ENCODE data around the gene SMARCC2. TPM values are rescaled to one million over a fixed set of nuclear protein-coding genes. Genes with fewer than 3 reads are reported as not detected.

Gene SMARCC2
- total RNA-seq, 2 donors from 2014 or later = 46.2 to 50.8 TPM

DNA sequence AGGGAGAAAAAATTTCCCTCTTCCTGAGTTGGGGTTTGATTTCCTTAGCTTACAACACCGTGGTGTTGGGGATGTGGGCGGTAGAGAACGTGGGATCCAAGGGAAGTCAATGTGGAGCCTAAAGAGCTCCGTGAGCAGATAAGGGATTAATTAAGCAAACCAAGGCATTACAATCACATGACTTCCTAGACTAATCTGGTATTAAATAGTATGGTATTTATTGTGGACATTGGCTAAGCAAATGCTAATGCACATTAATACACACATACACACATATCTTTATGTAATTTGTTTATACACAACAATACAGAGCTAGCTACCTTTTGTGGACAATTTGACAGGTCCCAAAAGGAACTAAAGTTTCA lies 33.2 kb upstream of the SMARCC2 start:
- H3K4me3 ChIP-seq = peak overlapping the region; percentile 9 to 66
- TF ChIP-seq POLR2A (IDR thresholded peaks at IDR 0.05) = no peak
- peak in 1 of 7 experiments; percentile 3 for TF ChIP-seq CTCF (IDR thresholded peaks at IDR 0.05)
- H3K27me3 ChIP-seq = no peaks in the 10 kb centered on the region
- ATAC-seq (no peak), DNase-seq (no peak)
- H3K9me3 ChIP-seq = no peaks in the 10 kb centered on the region
- H3K36me3 ChIP-seq (replicated peaks in 1 of 2; ENCODE audit: insufficient read depth in 1 of 2, low read depth in 2 of 2) = no peaks in the 10 kb centered on the region
- peak overlapping the region; percentile 96 to 98 (median 98) for H3K27ac ChIP-seq
- intact Hi-C loops (cut with DNase I) = no loop called here
- H3K4me1 ChIP-seq = peaks cover 45% of the 10 kb centered on the region
- 8 to 11% methylated on average over 4 of the region's 4 CpGs for WGBS, 2 donors

DNA sequence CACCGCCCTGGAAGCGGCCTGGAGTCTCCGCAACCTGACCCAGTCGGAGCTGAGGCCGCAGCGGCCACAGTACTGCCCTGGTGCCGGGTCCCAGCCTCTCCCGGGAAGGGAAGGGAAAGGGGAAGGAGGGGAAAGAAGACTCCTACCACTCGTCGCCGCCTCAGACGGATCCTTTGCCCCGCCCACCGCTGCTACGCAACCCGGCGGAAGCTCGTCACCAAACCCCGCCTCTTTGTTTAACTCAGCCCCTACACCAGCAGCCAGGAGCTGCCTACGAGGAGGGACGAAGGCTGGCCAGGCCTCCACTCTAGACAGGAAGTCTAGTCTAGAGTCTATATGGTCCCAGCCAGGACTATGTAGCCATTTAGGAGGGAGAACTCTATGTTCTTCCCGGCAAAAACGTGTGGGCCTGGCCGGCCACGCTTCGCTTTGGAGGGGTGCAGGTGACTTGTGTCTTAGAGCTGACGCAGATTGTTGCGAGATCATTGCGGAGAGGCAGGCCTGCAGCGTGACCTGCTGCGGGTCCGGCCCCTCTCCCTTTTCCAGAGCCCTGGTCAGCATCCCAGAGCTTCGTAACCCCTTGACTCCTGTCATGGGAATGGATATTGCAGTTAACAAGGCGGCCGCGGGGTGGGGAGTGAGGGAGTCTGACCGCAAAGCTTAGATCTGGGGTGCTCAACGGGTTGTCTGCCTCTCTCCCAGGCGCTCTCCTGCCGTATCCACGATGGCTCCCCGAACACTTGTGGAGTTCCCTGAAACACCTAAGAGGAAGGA lies 32.7 kb upstream of the SMARCC2 start, which contains the start of gene RNF41:
TSS of gene RNF41 (minus strand) at position 166 of the 774 bp plus-strand sequence. CDS start 7,875 bp downstream, outside the sequence.
- intact Hi-C loops (cut with DNase I) = no loop called here
- 0 to 1% methylated on average over 11 to 42 of the region's 42 CpGs for WGBS, 2 donors

GRCh38 chr12:56221232-56221756 lies 32.0 kb upstream of the SMARCC2 start:
- peak overlapping the region; percentile 96 to 98 (median 98) for H3K27ac ChIP-seq
- WGBS, 2 donors = 0 to 1% methylated on average over 20 to 21 of the region's 21 CpGs
- peak overlapping the region; percentile 52 to 66 for H3K4me3 ChIP-seq
- ATAC-seq (no peak), DNase-seq (peak; percentile 58 to 67 (median 62))
- no peaks in the 10 kb centered on the region for H3K36me3 ChIP-seq (replicated peaks in 1 of 2; ENCODE audit: insufficient read depth in 1 of 2, low read depth in 2 of 2)
- intact Hi-C loops (cut with DNase I) = no loop called here
- H3K9me3 ChIP-seq = no peaks in the 10 kb centered on the region
- peaks cover 49% of the 10 kb centered on the region for H3K4me1 ChIP-seq
- TF ChIP-seq POLR2A (IDR thresholded peaks at IDR 0.05) (no peak), CTCF (IDR thresholded peaks at IDR 0.05) (no peak)
- H3K27me3 ChIP-seq = no peaks in the 10 kb centered on the region

More for the DNA sequence above, 32.7 kb upstream of the SMARCC2 start, which contains the start of gene RNF41:
- Histone ChIP-seq H3K4me3 (peak within 1 kb of the TSS; percentile 52 to 66), H3K27me3 (no peaks in the 10 kb centered on the region), H3K9me3 (no peaks in the 10 kb centered on the region), H3K4me1 (peaks cover 45% of the 10 kb centered on the region), H3K27ac (peak within 1 kb of the TSS; percentile 96 to 98 (median 98)), H3K36me3 (replicated peaks in 1 of 2; ENCODE audit: insufficient read depth in 1 of 2, low read depth in 2 of 2) (no peaks in the 10 kb centered on the region)
- DNase-seq = peak; percentile 98 to 99 (median 98)
- ATAC-seq = peak; percentile 85
- TF ChIP-seq POLR2A (IDR thresholded peaks at IDR 0.05) (peak; percentile 94 to 98 (median 98)), CTCF (IDR thresholded peaks at IDR 0.05) (peak in 2 of 7 experiments; percentile 24 to 27)

- ATAC-seq (no peak), DNase-seq (peak in 2 of 4 donors; percentile 7 to 41)
- Histone ChIP-seq H3K4me3 (peak overlapping the region; percentile 52 to 66), H3K9me3 (no peaks in the 10 kb centered on the region), H3K4me1 (peaks cover 52% of the 10 kb centered on the region), H3K36me3 (replicated peaks in 1 of 2; ENCODE audit: insufficient read depth in 1 of 2, low read depth in 2 of 2) (no peaks in the 10 kb centered on the region), H3K27ac (peak overlapping the region; percentile 96 to 98 (median 98)), H3K27me3 (no peaks in the 10 kb centered on the region)
- WGBS, 2 donors = 4 to 6% methylated on average over 10 of the region's 10 CpGs
- intact Hi-C loops (cut with DNase I) = no loop called here
- TF ChIP-seq POLR2A (IDR thresholded peaks at IDR 0.05) (no peak), CTCF (IDR thresholded peaks at IDR 0.05) (no peak)
Observed at GRCh38 chr12:56220611-56221231, 31.4 kb upstream of the SMARCC2 start.

Measured in body of pancreas (tissue), 4 donors.